Activated T-helper 1 cell treated with anti-CD3 and anti-CD28 coated beads, Interleukin-2, amount 50 U/mL, for 16 hours (primary cell): ENCODE measurements around the gene SEZ6.

Source experiments
- DNase-seq, 2 donors: peaks; one replicate each; pipeline ENCODE4 v3.0.0-alpha.2; 2020; ENCODE audit warnings: low read depth in 1 of 2, low spot score in 1 of 2

SEZ6 gene

GRCh38 chr17:28977659-28978355, 28.0 kb downstream of the SEZ6 start:
- no peak for DNase-seq

DNA sequence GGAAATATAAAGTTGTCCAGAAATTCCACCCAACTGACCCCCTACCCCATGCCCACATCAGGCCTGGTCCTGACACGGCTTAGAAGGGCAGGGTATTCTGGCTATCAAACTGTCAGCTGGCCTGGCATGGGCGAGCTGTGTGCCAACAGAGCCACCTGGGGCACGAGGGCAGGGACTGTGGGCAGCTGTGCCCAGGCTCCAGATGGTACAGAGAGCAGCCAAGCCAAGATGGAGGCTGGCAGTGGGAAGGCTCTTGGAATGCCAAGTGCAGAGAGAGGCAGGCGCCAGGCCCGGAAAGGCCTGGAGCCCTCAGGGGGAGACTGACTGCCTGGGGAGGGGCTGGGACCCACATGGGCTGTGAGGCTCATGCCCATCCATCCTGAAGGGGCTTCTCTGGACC, 30.2 kb downstream of the SEZ6 start:
- no peak for DNase-seq

GRCh38 chr17:28975031-28975430, 30.8 kb downstream of the SEZ6 start:
- DNase-seq = no peak

GRCh38 chr17:28974451-28974850, 31.4 kb downstream of the SEZ6 start:
- DNase-seq = no peak

DNA sequence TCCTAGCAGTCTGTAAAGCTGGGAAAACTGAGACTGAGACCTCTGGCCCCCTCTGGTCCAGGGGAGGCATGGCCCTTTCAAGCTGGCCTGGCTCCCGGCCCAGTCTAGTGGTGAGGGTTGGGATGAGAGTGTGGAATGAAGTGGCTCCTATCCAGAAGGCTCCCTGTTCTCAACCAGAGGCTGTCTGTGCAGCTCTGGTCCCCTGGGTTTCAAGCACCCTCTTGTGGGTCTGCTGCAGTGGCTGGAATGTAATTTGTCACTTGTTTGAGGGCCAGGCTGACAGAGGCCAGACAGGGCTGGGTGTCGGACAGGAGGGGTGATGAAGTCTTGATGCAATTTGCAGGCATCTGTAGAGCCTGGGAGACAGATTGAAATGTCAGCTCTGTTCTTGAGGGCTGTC, 32.4 kb downstream of the SEZ6 start:
- no peak for DNase-seq

GRCh38 chr17:28972437-28972836, 33.4 kb downstream of the SEZ6 start:
- DNase-seq = no peak

DNA sequence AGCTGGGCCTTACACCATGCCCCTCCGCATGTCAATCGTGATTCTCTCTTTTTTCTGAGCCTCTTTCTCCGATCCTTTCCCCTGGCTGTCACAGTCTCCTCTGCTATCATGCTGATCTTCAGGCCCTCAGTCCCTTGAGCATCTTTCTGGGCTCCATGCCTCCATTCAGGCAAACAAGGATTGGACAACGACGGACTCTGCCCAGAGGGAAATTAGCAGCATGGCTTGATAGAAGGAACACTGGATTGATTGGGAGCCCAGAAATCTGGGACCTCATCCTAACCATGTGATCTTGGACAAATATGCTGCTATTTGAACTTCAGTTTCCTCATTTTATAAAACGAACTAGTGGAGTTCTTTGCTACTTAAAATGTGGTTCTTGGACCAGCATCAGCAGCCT, 35.0 kb downstream of the SEZ6 start:
- no peak for DNase-seq

DNA sequence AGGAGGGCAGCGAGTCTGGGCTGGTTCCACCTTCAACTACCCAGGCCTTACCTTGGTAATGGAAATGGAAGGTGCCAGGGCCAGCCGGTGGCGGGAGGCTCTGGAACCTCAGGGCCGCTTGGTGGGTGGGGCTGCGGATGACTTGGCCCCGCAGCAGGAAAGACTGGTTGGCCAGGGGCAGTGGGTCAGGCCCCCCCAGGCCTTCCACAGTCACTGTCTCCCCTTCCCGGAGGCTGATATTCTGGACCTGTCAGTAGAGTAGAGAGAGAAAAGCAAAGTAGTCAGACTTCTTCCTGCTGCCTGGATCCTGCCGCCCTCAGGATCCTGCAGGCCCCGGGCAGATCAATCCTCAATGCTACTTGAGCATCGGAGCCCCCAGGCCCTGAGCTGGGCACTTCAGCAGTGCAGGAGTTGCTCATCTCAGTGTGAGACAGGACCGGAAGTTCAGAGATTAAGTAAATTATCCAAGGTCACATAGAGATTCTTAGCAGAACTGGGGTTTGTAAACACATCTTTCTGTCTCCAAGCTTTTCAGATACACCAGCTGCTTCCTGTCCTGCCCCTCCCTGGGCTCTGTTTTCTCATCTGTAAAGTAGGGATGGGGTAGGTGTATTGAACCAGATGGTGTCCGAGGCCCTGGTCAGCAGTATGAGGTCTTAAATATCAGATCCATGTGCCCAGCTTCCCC, 36.0 kb downstream of the SEZ6 start:
- no peak for DNase-seq

DNA sequence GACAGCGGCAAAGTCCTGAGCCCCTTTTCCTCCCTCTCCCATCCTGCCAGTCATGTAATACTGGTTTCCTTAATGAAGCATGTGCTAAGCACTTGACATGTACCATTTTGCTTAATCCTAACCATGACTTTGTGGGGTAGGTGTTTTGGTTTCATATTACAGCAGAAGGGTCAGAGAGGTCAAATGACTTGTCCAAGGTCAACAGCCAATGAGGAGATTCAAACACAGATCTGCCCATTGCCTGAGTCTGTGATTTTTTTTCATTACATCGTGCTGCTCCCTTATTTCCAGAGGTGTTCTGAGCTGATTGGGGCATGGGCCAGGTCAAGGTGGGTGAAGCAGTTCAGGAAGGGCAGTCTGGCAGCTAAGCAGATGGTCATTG, 36.9 kb downstream of the SEZ6 start:
- DNase-seq = no peak

- DNase-seq = no peak
These were observed 37.5 kb downstream of the SEZ6 start for GRCh38 chr17:28968231-28968913.

GRCh38 chr17:28967221-28968135, 38.4 kb downstream of the SEZ6 start:
- no peak for DNase-seq

GRCh38 chr17:28963841-28964240, 42.0 kb downstream of the SEZ6 start:
- DNase-seq = no peak

- no peak for DNase-seq
These were observed 42.7 kb downstream of the SEZ6 start for GRCh38 chr17:28963055-28963611.

GRCh38 chr17:28961391-28961790, 44.4 kb downstream of the SEZ6 start:
- no peak for DNase-seq

DNA sequence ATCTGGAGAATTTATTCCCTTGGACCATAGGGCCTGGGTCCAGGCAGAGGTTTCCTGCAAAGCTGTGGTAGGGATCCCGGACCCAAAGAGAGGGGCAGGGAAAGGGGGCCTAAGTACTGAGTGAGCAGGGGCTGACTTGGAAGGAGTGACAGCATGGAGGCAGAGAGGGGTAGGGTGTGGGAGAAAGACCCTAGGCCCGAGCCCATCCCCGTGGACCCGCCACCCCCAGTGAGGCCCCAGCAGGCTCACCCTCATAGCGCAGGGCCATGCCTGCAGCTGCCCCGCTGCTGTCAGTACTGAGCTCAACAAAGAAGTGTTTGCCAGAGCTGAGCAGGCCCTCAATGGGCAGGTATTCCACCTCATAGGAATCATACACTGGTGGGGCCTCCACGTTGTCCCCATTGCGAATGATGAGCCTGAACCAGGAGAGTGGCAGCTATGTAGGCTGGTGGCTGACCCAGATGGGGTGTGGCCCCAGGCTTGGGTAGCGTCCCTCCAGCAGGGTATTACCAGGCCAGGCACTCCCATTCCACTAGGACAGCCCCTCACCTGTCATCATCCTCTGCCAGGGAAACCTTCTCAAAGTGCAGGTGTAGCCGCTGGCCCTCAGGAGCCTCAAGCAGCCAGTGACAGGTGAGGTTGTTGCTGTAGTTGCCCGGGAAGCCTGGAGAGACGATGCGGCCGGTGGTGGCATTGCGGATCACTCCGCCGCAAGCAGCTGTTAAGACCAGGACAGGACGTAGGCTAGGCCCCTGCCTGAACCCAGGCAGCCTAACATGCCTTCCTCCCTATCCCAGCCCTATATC, 45.4 kb downstream of the SEZ6 start:
- DNase-seq = no peak

DNA sequence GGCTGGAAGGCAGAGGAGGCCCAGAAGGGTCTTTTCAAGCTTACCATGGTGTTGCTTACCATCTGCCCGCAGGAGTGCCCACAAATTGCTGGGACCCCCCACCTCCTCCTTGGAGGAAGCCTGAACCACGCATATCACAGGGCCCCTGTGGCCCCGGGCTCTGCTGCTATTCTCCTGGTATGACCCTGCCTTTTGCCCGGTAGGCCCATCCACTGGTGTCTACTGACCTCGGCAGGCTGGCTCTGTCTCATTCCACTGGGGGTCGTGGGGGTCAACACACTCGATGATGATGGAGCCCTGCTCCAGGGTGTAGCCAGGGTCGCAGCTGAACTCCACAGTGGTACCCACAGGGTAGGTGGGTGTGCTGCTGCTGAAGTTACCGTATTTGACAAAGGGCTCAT, 46.4 kb downstream of the SEZ6 start:
- DNase-seq = no peak

- no peak for DNase-seq
These were observed 46.9 kb downstream of the SEZ6 start for GRCh38 chr17:28958820-28959455.

DNA sequence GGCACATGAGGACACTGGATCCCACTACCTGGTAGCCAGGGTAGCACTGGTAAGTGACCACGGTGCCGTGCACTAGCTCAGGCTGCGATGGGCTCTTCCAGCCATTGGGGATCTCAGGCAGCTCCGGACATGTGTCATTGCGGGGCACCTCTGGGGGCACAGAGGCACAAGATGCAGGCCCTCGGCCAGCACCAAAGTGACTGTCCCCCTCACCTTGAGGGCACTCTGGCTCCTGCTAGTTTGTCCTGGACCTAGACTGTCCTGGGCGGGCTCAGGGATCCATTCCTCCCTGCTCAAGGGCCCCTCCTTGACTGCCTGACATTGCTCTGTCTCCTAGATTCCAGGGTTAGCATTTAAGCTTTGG, 47.9 kb downstream of the SEZ6 start:
- DNase-seq = no peak

DNA sequence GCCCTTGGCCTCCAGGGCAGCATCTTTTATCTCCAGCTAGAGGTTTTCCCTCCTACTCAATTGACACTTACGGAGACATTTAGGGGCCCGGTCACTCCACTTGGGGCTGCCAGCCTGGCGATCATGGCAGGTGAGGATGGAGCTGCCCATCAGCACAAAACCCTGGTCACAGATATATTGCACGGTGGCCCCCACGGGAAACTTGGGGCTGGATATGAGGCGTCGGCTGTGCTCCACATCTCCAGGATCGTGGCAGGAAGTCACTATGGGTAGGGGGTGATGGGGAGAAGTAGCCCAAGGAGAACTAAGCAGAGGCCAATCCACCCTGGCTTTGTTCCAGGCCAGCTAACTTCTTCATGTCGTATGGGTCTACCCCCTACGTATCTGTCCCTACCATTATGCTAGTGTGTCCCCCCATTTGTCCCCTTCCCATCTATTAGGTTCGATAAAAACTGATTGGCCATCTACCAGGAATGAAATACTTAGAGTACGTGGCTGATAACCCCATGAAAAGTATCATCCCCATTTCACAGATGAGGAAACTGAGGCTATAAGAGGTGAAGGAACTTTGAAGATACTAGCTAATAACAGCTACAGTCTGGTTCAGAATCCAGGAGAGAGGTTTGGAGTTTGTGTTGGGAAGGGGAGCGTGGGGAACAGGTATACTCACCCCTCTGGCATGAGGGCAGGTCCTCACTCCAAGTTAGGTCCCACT, 48.4 kb downstream of the SEZ6 start:
- no peak for DNase-seq
